B cell (primary cell): ENCODE measurements around the gene SYMPK. TPM values are rescaled to one million over a fixed set of nuclear protein-coding genes. Genes with fewer than 3 reads are reported as not detected.

Experiments used
- ATAC-seq: fragments of 200-7000 bp; cut with Tn5 transposase; one replicate; pipeline ENCODE4 v1.10.0; 2021; ENCODE audit warnings: low read depth, mild to moderate bottlenecking, moderate number of reproducible peaks, moderate library complexity
- CTCF ChIA-PET: fragments of 350-600 bp; sonication (Branson Sonifier 250); formaldehyde crosslinking; loops from one replicate; lab custom pipeline; 2021; ENCODE audit warnings: antibody characterized with exemption, inconsistent platforms; lab: Charles Lee
- POLR2A ChIA-PET: fragments of 350-600 bp; sonication (Branson Sonifier 250); formaldehyde crosslinking; loops from one replicate; lab custom pipeline; 2021; ENCODE audit warnings: antibody characterized with exemption; lab: Charles Lee
- DNase-seq: peaks from one replicate; pipeline ENCODE4 v3.0.0; 2013
- H2AFZ ChIP-seq: 2 replicates; pipeline ENCODE4 v1.6.1; 2012; ENCODE audit warnings: mild to moderate bottlenecking, low read depth, low read length; ENCODE audit not compliant: insufficient read depth, poor library complexity, severe bottlenecking
- H3K27ac ChIP-seq, 2 donors: 1 replicate in 1 of 2; 2 replicates in 1 of 2; pipeline ENCODE4 v1.5.1; 2012 to 2013; ENCODE audit warnings: low read length in 2 of 2, mild to moderate bottlenecking in 2 of 2, moderate library complexity in 1 of 2
- H3K27me3 ChIP-seq, 4 experiments: fragments of 200-600 bp in 1 of 4; sonication (generic) in 1 of 4; replicated peaks in 1 of 4; 1 replicate in 2 of 4; 2 replicates in 2 of 4; pipeline versions ENCODE4 v1.6.1 to v1.7.0; 2013 to 2016; ENCODE audit warnings: low read length in 3 of 4, mild to moderate bottlenecking in 2 of 4, mixed read lengths in 1 of 4, moderate library complexity in 1 of 4; ENCODE audit not compliant: insufficient read depth in 4 of 4, control insufficient read depth in 3 of 4; ENCODE audit errors: control extremely low read depth in 1 of 4
- H3K36me3 ChIP-seq, 2 experiments: replicated peaks in 1 of 2; 1 replicate in 1 of 2; 2 replicates in 1 of 2; pipeline versions ENCODE4 v1.6.1 to v1.7.1; 2013; ENCODE audit warnings: low read length in 1 of 2; ENCODE audit not compliant: insufficient read depth in 2 of 2, control insufficient read depth in 1 of 2; ENCODE audit errors: control extremely low read depth in 1 of 2, extremely low read depth in 1 of 2
- H3K4me1 ChIP-seq, 2 donors: fragments of 200-600 bp in 1 of 2; sonication (generic) in 1 of 2; 1 replicate in 1 of 2; 2 replicates in 1 of 2; pipeline versions ENCODE4 v1.5.1 to v1.6.1; 2013 to 2017; ENCODE audit warnings: low read length in 2 of 2; ENCODE audit not compliant: control insufficient read depth in 2 of 2, insufficient read depth in 2 of 2
- H3K4me2 ChIP-seq: replicated peaks from 2 replicates; pipeline ENCODE3; 2012; ENCODE audit warnings: mild to moderate bottlenecking, low read depth, low read length; ENCODE audit not compliant: poor library complexity, severe bottlenecking
- H3K4me3 ChIP-seq, 5 experiments: fragments of 200-600 bp in 1 of 5; sonication (generic) in 1 of 5; 1 replicate in 3 of 5; 2 replicates in 2 of 5; pipeline versions ENCODE4 v1.5.1 to v1.7.0; 2011 to 2016; ENCODE audit warnings: low read length in 4 of 5, mild to moderate bottlenecking in 4 of 5, low read depth in 2 of 5, control low read depth in 1 of 5, moderate library complexity in 1 of 5; ENCODE audit not compliant: insufficient read depth in 1 of 5; ENCODE audit errors: control extremely low read depth in 1 of 5, extremely low read depth in 1 of 5
- H3K79me2 ChIP-seq: fragments of 200-600 bp; sonication (generic); one replicate; pipeline ENCODE4 v1.6.0; 2016; ENCODE audit warnings: low read length; ENCODE audit not compliant: control insufficient read depth, insufficient read depth
- H3K9ac ChIP-seq: fragments of 200-600 bp; sonication (generic); 2 replicates; pipeline ENCODE4 v1.6.1; 2017; ENCODE audit warnings: mild to moderate bottlenecking, low read length, moderate library complexity
- H3K9me3 ChIP-seq, 3 donors: one replicate each; pipeline versions ENCODE4 v1.6.1 to v1.7.1; 2013; ENCODE audit warnings: low read length in 2 of 3; ENCODE audit not compliant: control insufficient read depth in 2 of 3, insufficient read depth in 1 of 3; ENCODE audit errors: control extremely low read depth in 1 of 3
- H4K20me1 ChIP-seq: 2 replicates; pipeline ENCODE4 v1.6.0; 2012; ENCODE audit warnings: mild to moderate bottlenecking, low read length; ENCODE audit not compliant: insufficient read depth, control insufficient read depth, poor library complexity, severe bottlenecking
- H3K27ac Mint-ChIP-seq: one replicate; pipeline ENCODE4 v1.8.0; 2021; ENCODE audit warnings: mixed read lengths
- H3K27me3 Mint-ChIP-seq: one replicate; pipeline ENCODE4 v1.8.0; 2021; ENCODE audit warnings: mixed read lengths
- H3K4me1 Mint-ChIP-seq: one replicate; pipeline ENCODE4 v1.8.0; 2021; ENCODE audit warnings: mixed read lengths
- H3K4me3 Mint-ChIP-seq: one replicate; pipeline ENCODE4 v1.8.0; 2021; ENCODE audit warnings: mixed read lengths
- H3K9me3 Mint-ChIP-seq: one replicate; pipeline ENCODE4 v1.8.0; 2022; ENCODE audit warnings: mixed read lengths; ENCODE audit not compliant: insufficient read depth
- CTCF ChIP-seq: fragments of 200-600 bp; IDR thresholded peaks from one replicate; pipeline ENCODE4 v1.8.0; 2022; ENCODE audit warnings: antibody characterized with exemption, mild to moderate bottlenecking
- EZH2 ChIP-seq: IDR thresholded peaks from 2 replicates; pipeline ENCODE4 v1.6.1; 2012; ENCODE audit warnings: borderline replicate concordance, low read depth, mild to moderate bottlenecking, moderate library complexity, low read length; ENCODE audit not compliant: insufficient read depth, poor library complexity, severe bottlenecking
- WGBS: methylation state at CpG from one replicate; pipeline ENCODE4 v1.1.5; 2013; ENCODE audit warnings: missing lambda C conversion rate; ENCODE audit not compliant: insufficient coverage; 5-methylcytosine and 5-hydroxymethylcytosine counted together
- intact Hi-C: fragments of 100-400 bp; cut with micrococcal nuclease; formaldehyde crosslinking; loops from one replicate; pipeline ENCODE4 v1.10.0; 2022
- polyA plus RNA-seq: library from polyadenylated mRNA; depleted of rRNA; stranded (reverse); fragments of >200 nt; gene quantifications from 2 replicates; pipeline ENCODE4 v1.2.3, GENCODE V29; 2012
- total RNA-seq, 2 donors: library from RNA; stranded (reverse); fragments of 120-200 nt in 1 of 2; gene quantifications; 1 replicate in 1 of 2; 2 replicates in 1 of 2; pipeline versions ENCODE4 v1.2.3 to v1.2.4, GENCODE V29; 2013 to 2022

The SYMPK gene
- total and polyA plus RNA-seq, 2 donors (not counting 1 experiment from before 2014, with no cell fraction given), result 119 to 138 TPM

- DNase-seq, result no peak
- TF ChIP-seq CTCF, result no peak
- TF ChIP-seq EZH2, result no peak
- no peak overlapping the region for H3K27ac ChIP-seq
- H3K27ac Mint-ChIP-seq, result no peak overlapping the region
- peaks cover 15% of the 10 kb centered on the region for H3K4me1 Mint-ChIP-seq
- H3K9me3 Mint-ChIP-seq, result no peaks in the 10 kb centered on the region
- no peaks in the 10 kb centered on the region for H3K36me3 ChIP-seq
- H4K20me1 ChIP-seq, result peaks cover under 1% of the 10 kb centered on the region
- H3K4me3 ChIP-seq, result peak overlapping the region in 1 of 5 experiments; percentile 29
- ATAC-seq, result no peak
- intact Hi-C loops, result no loop called here
- POLR2A ChIA-PET, result no interaction called here
- CTCF ChIA-PET, result interaction anchor here (0.7 kb wide), 1 partner anchor 10 kb away, joined by 4 read pairs; no protein-coding TSS in a partner anchor
- H3K4me1 ChIP-seq, result peaks cover 10 to 13% of the 10 kb centered on the region in 2 donors
- peak overlapping the region; percentile 49 for H3K9ac ChIP-seq
- 3% methylated on average over 28 of the region's 41 CpGs for WGBS
- peaks cover 45% of the 10 kb centered on the region for H3K27me3 Mint-ChIP-seq
- H3K27me3 ChIP-seq, result peaks cover 0 to 39% (median 15%) of the 10 kb centered on the region in 4 experiments
- no peaks in the 10 kb centered on the region for H3K9me3 ChIP-seq
- H3K79me2 ChIP-seq, result no peaks in the 10 kb centered on the region
- peak overlapping the region; percentile 73 for H2AFZ ChIP-seq
- H3K4me3 Mint-ChIP-seq, result peak overlapping the region; percentile 13
- peak overlapping the region; percentile 72 for H3K4me2 ChIP-seq
Observed at GRCh38 chr19:45876411-45877197, 13.7 kb upstream of the SYMPK start.

GRCh38 chr19:45876161-45876410 lies 13.1 kb upstream of the SYMPK start:
- no peak overlapping the region for H3K27ac Mint-ChIP-seq
- intact Hi-C loops, result no loop called here
- Histone ChIP-seq H3K27ac (no peak overlapping the region), H2AFZ (peak overlapping the region; percentile 73), H3K9ac (no peak overlapping the region), H3K27me3 (peaks cover 0 to 39% (median 15%) of the 10 kb centered on the region in 4 experiments), H3K36me3 (no peaks in the 10 kb centered on the region), H4K20me1 (no peaks in the 10 kb centered on the region), H3K4me1 (peaks cover 10 to 13% of the 10 kb centered on the region in 2 donors), H3K9me3 (no peaks in the 10 kb centered on the region), H3K4me2 (peak overlapping the region; percentile 72), H3K79me2 (no peaks in the 10 kb centered on the region), H3K4me3 (peak overlapping the region in 1 of 5 experiments; percentile 29)
- ATAC-seq (no peak), DNase-seq (no peak)
- TF ChIP-seq CTCF (no peak), EZH2 (no peak)
- peak overlapping the region; percentile 13 for H3K4me3 Mint-ChIP-seq
- peaks cover 15% of the 10 kb centered on the region for H3K4me1 Mint-ChIP-seq
- ChIA-PET CTCF (interaction anchor here (0.7 kb wide), 1 partner anchor 9 kb away, joined by 4 read pairs; no protein-coding TSS in a partner anchor), POLR2A (no interaction called here)
- H3K9me3 Mint-ChIP-seq, result no peaks in the 10 kb centered on the region
- peaks cover 45% of the 10 kb centered on the region for H3K27me3 Mint-ChIP-seq
- 33% methylated on average over 3 of the region's 4 CpGs for WGBS
